CD14-positive monocyte (primary cell): ENCODE results near the gene SEMA6D. TPM values are rescaled to one million over a fixed set of nuclear protein-coding genes. Genes with fewer than 3 reads are reported as not detected.
A peak's percentile ranks its signal among the peaks of the same experiment; 100 is the strongest.

Source experiments
- DNase-seq, 3 donors: peaks; one replicate each; pipeline ENCODE4 v3.0.0-alpha.2; 2011 to 2022
- H2AFZ ChIP-seq: 2 replicates; pipeline ENCODE4 v1.6.0; 2012; ENCODE audit warnings: mild to moderate bottlenecking, low read depth, low read length, inconsistent platforms; ENCODE audit not compliant: insufficient read depth, poor library complexity, severe bottlenecking
- H3K27ac ChIP-seq, 2 donors: 1 replicate in 1 of 2; 2 replicates in 1 of 2; pipeline ENCODE4 v1.5.1; 2012 to 2013; ENCODE audit warnings: low read length in 2 of 2, control low read depth in 1 of 2, inconsistent platforms in 1 of 2, low read depth in 1 of 2, mild to moderate bottlenecking in 1 of 2
- H3K27me3 ChIP-seq, 2 donors: one replicate each; pipeline versions ENCODE4 v1.6.0 to v1.6.1; 2011 to 2013; ENCODE audit warnings: low read length in 2 of 2; ENCODE audit not compliant: control insufficient read depth in 2 of 2, insufficient read depth in 2 of 2
- H3K36me3 ChIP-seq, 2 donors: replicated peaks in 1 of 2; 1 replicate in 1 of 2; 2 replicates in 1 of 2; pipeline versions ENCODE4 v1.5.1 to v1.6.1; 2012 to 2013; ENCODE audit warnings: low read length in 2 of 2, control low read depth in 1 of 2, inconsistent platforms in 1 of 2, mild to moderate bottlenecking in 1 of 2; ENCODE audit not compliant: insufficient read depth in 2 of 2, control insufficient read depth in 1 of 2
- H3K4me1 ChIP-seq, 2 donors: 1 replicate in 1 of 2; 2 replicates in 1 of 2; pipeline versions ENCODE4 v1.5.1 to v1.6.1; 2012 to 2013; ENCODE audit warnings: low read length in 2 of 2, control low read depth in 1 of 2, inconsistent platforms in 1 of 2, mild to moderate bottlenecking in 1 of 2, moderate library complexity in 1 of 2; ENCODE audit not compliant: insufficient read depth in 2 of 2, control insufficient read depth in 1 of 2
- H3K4me2 ChIP-seq: replicated peaks from 2 replicates; pipeline ENCODE3; 2012; ENCODE audit warnings: low read length, moderate library complexity, mild to moderate bottlenecking; ENCODE audit not compliant: poor library complexity, severe bottlenecking; ENCODE audit errors: extremely low read depth
- H3K4me3 ChIP-seq, 3 experiments: fragments of 200-600 bp in 1 of 3; sonication (generic) in 1 of 3; replicated peaks in 1 of 3; 1 replicate in 2 of 3; 2 replicates in 1 of 3; pipeline ENCODE4 v1.5.1; 2011 to 2013; ENCODE audit warnings: low read length in 3 of 3, mild to moderate bottlenecking in 3 of 3, control low read depth in 2 of 3, low read depth in 2 of 3, inconsistent platforms in 1 of 3, moderate library complexity in 1 of 3
- H3K79me2 ChIP-seq: 2 replicates; pipeline ENCODE4 v1.6.0; 2012; ENCODE audit warnings: mild to moderate bottlenecking, control low read depth, inconsistent platforms, low read length, moderate library complexity; ENCODE audit not compliant: insufficient read depth
- H3K9ac ChIP-seq: 2 replicates; pipeline ENCODE4 v1.6.0; 2017; ENCODE audit warnings: low read length, mild to moderate bottlenecking; ENCODE audit not compliant: insufficient read depth, poor library complexity, severe bottlenecking
- H3K9me3 ChIP-seq, 2 donors: replicated peaks in 1 of 2; 1 replicate in 1 of 2; 2 replicates in 1 of 2; pipeline versions ENCODE4 v1.5.1 to v1.6.1; 2012 to 2013; ENCODE audit warnings: low read length in 2 of 2, control low read depth in 1 of 2; ENCODE audit not compliant: control insufficient read depth in 1 of 2, insufficient read depth in 1 of 2
- H4K20me1 ChIP-seq: 2 replicates; pipeline ENCODE4 v1.6.0; 2012; ENCODE audit warnings: mild to moderate bottlenecking, low read length, control low read depth, moderate library complexity; ENCODE audit not compliant: insufficient read depth
- H3K27ac Mint-ChIP-seq, 7 donors: one replicate each; pipeline ENCODE4 v1.8.0; 2020; ENCODE audit warnings: mild to moderate bottlenecking in 7 of 7, mixed read lengths in 7 of 7, moderate library complexity in 6 of 7, inconsistent platforms in 2 of 7
- H3K27me3 Mint-ChIP-seq, 3 donors: one replicate each; pipeline ENCODE4 v1.8.0; 2021 to 2022; ENCODE audit warnings: low read depth in 3 of 3, mild to moderate bottlenecking in 3 of 3, mixed read lengths in 3 of 3, moderate library complexity in 3 of 3, inconsistent platforms in 1 of 3
- H3K36me3 Mint-ChIP-seq, 2 donors: one replicate each; pipeline ENCODE4 v1.8.0; 2020; ENCODE audit warnings: mixed read lengths in 2 of 2, inconsistent platforms in 1 of 2, mild to moderate bottlenecking in 1 of 2
- H3K4me1 Mint-ChIP-seq: one replicate; pipeline ENCODE4 v1.8.0; 2020; ENCODE audit warnings: mild to moderate bottlenecking, mixed read lengths
- H3K4me3 Mint-ChIP-seq, 2 donors: one replicate each; pipeline ENCODE4 v1.8.0; 2020; ENCODE audit warnings: mild to moderate bottlenecking in 2 of 2, mixed read lengths in 2 of 2, moderate library complexity in 1 of 2
- H3K9me3 Mint-ChIP-seq, 7 donors: one replicate each; pipeline ENCODE4 v1.8.0; 2020 to 2022; ENCODE audit warnings: mixed read lengths in 7 of 7, mild to moderate bottlenecking in 6 of 7, moderate library complexity in 6 of 7, inconsistent platforms in 2 of 7
- WGBS: methylation state at CpG from one replicate; pipeline ENCODE4 v1.1.5; 2013; ENCODE audit warnings: missing lambda C conversion rate; ENCODE audit not compliant: insufficient coverage; 5-methylcytosine and 5-hydroxymethylcytosine counted together
- intact Hi-C, 2 donors: fragments of 100-400 bp; cut with micrococcal nuclease; formaldehyde crosslinking; loops; one replicate each; pipeline versions ENCODE4 v1.15.0 to v1.15.1; 2023
- polyA plus RNA-seq, 3 donors: library from polyadenylated mRNA; depleted of rRNA in 1 of 3; unstranded in 2 of 3; stranded (reverse) in 1 of 3; fragments of 300-500 nt in 2 of 3; fragments of >200 nt in 1 of 3; fragmentation: Illumina TruSeq in 2 of 3; gene quantifications; 1 replicate in 2 of 3; 2 replicates in 1 of 3; pipeline ENCODE4 v1.2.3, GENCODE V29; 2012 to 2021
- TF ChIP-seq, protein P1 (sequence below): fragments of 200-600 bp; IDR thresholded peaks from one replicate; pipeline ENCODE4 v1.8.0; 2022; ENCODE audit warnings: antibody characterized with exemption, mild to moderate bottlenecking

SEMA6D gene
- polyA plus RNA-seq, 3 donors, result not detected

DNA sequence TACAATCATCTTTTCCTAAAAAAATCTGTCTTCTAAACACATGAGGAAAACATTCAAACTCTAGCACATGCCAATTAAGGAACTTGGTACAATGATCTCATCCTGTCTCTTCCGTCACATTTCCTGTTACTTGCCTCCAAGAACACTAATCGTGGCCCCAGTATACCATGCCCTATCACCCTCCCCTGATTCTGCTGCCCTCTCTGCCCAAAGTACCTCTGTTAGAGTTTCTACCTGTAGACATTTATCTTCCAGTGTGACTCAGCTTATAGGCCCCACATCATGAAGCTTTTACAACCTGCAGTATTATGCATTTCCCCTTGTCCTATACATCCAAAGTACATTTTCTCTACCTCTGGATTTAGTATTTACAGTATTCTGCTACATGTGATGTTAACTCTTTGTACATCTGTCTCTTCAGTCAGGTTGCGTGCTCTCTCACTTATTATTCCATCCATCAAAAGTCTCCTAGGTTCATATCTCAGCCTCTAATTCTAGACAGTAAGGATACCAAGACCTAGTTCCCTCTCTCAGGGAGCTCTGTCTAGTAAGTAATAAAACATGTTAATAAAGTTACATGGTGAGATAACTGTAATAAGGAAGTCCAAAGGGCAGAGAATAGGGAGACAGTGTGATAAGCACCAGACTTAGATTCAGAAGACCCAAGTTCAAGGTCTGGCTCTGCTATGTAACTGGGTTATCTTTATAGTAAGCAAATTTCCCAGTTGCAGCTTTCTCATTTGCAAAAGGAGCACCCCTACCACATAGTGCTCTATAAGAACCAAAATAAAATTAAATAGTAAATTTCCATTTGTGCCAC, 8.9 kb upstream of the SEMA6D start:
- TF ChIP-seq, protein P1, sequence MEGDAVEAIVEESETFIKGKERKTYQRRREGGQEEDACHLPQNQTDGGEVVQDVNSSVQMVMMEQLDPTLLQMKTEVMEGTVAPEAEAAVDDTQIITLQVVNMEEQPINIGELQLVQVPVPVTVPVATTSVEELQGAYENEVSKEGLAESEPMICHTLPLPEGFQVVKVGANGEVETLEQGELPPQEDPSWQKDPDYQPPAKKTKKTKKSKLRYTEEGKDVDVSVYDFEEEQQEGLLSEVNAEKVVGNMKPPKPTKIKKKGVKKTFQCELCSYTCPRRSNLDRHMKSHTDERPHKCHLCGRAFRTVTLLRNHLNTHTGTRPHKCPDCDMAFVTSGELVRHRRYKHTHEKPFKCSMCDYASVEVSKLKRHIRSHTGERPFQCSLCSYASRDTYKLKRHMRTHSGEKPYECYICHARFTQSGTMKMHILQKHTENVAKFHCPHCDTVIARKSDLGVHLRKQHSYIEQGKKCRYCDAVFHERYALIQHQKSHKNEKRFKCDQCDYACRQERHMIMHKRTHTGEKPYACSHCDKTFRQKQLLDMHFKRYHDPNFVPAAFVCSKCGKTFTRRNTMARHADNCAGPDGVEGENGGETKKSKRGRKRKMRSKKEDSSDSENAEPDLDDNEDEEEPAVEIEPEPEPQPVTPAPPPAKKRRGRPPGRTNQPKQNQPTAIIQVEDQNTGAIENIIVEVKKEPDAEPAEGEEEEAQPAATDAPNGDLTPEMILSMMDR, result no peak
- Mint-ChIP-seq H3K9me3 (no peaks in the 10 kb centered on the region), H3K27me3 (peaks cover 0 to 4% (median 0%) of the 10 kb centered on the region in 3 donors), H3K36me3 (no peaks in the 10 kb centered on the region), H3K4me1 (peaks cover 8% of the 10 kb centered on the region), H3K4me3 (no peak overlapping the region), H3K27ac (no peak overlapping the region)
- H3K79me2 ChIP-seq, result no peaks in the 10 kb centered on the region
- no peak overlapping the region for H3K4me2 ChIP-seq
- no peak overlapping the region for H3K9ac ChIP-seq
- no peak overlapping the region for H3K4me3 ChIP-seq
- H3K36me3 ChIP-seq, result no peaks in the 10 kb centered on the region
- peaks cover 0 to 7% of the 10 kb centered on the region in 2 donors for H3K27me3 ChIP-seq
- intact Hi-C loops, result no loop called here
- 0% methylated on average over 2 of the region's 3 CpGs for WGBS
- no peak overlapping the region for H2AFZ ChIP-seq
- no peaks in the 10 kb centered on the region for H4K20me1 ChIP-seq
- no peaks in the 10 kb centered on the region for H3K4me1 ChIP-seq
- peak; percentile 2 to 48 (median 4) for DNase-seq
- H3K9me3 ChIP-seq, result no peaks in the 10 kb centered on the region
- no peak overlapping the region for H3K27ac ChIP-seq

DNA sequence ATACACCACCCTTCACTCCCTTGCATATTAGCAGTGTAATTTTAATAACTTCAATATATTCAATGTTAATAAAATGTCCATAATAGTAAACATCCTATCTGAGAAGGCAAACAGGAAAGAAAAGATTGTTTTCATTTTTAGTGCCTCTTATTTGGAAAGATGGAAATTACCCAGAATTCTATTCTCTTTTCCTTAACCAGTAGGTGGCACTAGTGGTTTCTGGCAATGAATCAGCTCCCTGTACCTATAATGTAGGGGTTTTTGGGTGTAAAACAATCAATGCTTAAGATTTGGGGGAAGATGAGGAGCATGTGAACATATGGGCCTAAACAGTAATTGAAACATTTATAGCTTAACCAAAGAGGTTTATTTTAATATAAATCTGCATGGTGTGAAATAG, 5.7 kb upstream of the SEMA6D start:
- Histone ChIP-seq H3K4me1 (no peaks in the 10 kb centered on the region), H3K4me3 (no peak overlapping the region), H3K4me2 (no peak overlapping the region), H3K27ac (no peak overlapping the region), H3K9ac (no peak overlapping the region), H3K9me3 (peaks cover 0 to 7% of the 10 kb centered on the region in 2 donors), H3K27me3 (peaks cover 31 to 34% of the 10 kb centered on the region in 2 donors), H4K20me1 (no peaks in the 10 kb centered on the region), H2AFZ (no peak overlapping the region), H3K79me2 (no peaks in the 10 kb centered on the region), H3K36me3 (no peaks in the 10 kb centered on the region)
- Mint-ChIP-seq H3K4me3 (no peak overlapping the region), H3K4me1 (peaks cover 8% of the 10 kb centered on the region), H3K36me3 (no peaks in the 10 kb centered on the region), H3K27me3 (peaks cover 22 to 28% (median 23%) of the 10 kb centered on the region in 3 donors), H3K27ac (no peak overlapping the region), H3K9me3 (no peaks in the 10 kb centered on the region)
- intact Hi-C loops, result no loop called here
- TF ChIP-seq, protein P1, result no peak
- DNase-seq, result no peak
